IMR-90 (cell line): Measurements from ENCODE around the gene BMP2K. TPM values are rescaled to one million over a fixed set of nuclear protein-coding genes. Genes with fewer than 3 reads are reported as not detected.
"Not testable (repeated sequence)": the region's sequence is repeated elsewhere in the genome, so short reads cannot be mapped to it uniquely, and the experiment has no call there.

ENCODE experiments used
- ATAC-seq: fragments of 200-7000 bp; cut with Tn5 transposase; 2 replicates; pipeline ENCODE4 v1.9.1; 2020; ENCODE audit warnings: low read depth, mild to moderate bottlenecking, moderate library complexity
- BruUV-seq: library from RNA; stranded (reverse); fragments of 400-500 nt; replicated peaks from 2 replicates; lab custom pipeline; 2021; lab: Mats Ljungman, UMichigan
- CTCF ChIA-PET: fragments of 300-600 bp; formaldehyde crosslinking; extraction: SDS; loops from one replicate; lab custom pipeline; 2021; ENCODE audit warnings: antibody characterized with exemption; lab: Yijun Ruan, JAX
- POLR2A ChIA-PET: fragments of 300-600 bp; sonication (Branson Sonifier 250); formaldehyde crosslinking; loops from one replicate; lab custom pipeline; 2022; ENCODE audit warnings: antibody characterized with exemption; ENCODE audit not compliant: unreplicated experiment; lab: Charles Lee
- DNase-seq: peaks from one replicate; pipeline ENCODE4 v3.0.0; 2013
- H2AFZ ChIP-seq: replicated peaks from 2 replicates; pipeline ENCODE3; 2013; ENCODE audit warnings: low read length, mild to moderate bottlenecking; ENCODE audit not compliant: poor library complexity
- H2AK5ac ChIP-seq: 2 replicates; pipeline ENCODE4 v1.6.1; 2013; ENCODE audit warnings: low read depth, low read length, inconsistent platforms
- H2AK9ac ChIP-seq: replicated peaks from 2 replicates; pipeline ENCODE3; 2013; ENCODE audit warnings: mild to moderate bottlenecking, low read depth, low read length, moderate library complexity; ENCODE audit not compliant: poor library complexity
- H2BK120ac ChIP-seq: 2 replicates; pipeline ENCODE4 v1.6.1; 2013; ENCODE audit warnings: low read depth, low read length, inconsistent platforms
- H2BK15ac ChIP-seq: 3 replicates; pipeline ENCODE4 v1.6.1; 2013; ENCODE audit warnings: low read depth, low read length, inconsistent platforms
- H2BK20ac ChIP-seq: 2 replicates; pipeline ENCODE4 v1.6.1; 2013; ENCODE audit warnings: low read depth, mild to moderate bottlenecking, inconsistent platforms, low read length, moderate library complexity
- H2BK5ac ChIP-seq: 2 replicates; pipeline ENCODE4 v1.6.1; 2013; ENCODE audit warnings: mild to moderate bottlenecking, low read depth, low read length, inconsistent platforms; ENCODE audit not compliant: poor library complexity, severe bottlenecking
- H3K14ac ChIP-seq: replicated peaks from 2 replicates; pipeline ENCODE4 v1.6.1; 2013; ENCODE audit warnings: low read depth, low read length, inconsistent platforms
- H3K18ac ChIP-seq: 2 replicates; pipeline ENCODE4 v1.6.1; 2013; ENCODE audit warnings: low read depth, low read length, control low read depth
- H3K23ac ChIP-seq: 2 replicates; pipeline ENCODE4 v1.6.1; 2013; ENCODE audit warnings: low read depth, low read length, inconsistent platforms
- H3K27ac ChIP-seq: 2 replicates; pipeline ENCODE4 v1.5.1; 2013; ENCODE audit warnings: mild to moderate bottlenecking, control low read depth, low read length; ENCODE audit not compliant: insufficient read depth
- H3K27me3 ChIP-seq: 2 replicates; pipeline ENCODE4 v1.6.1; 2013; ENCODE audit warnings: low read length; ENCODE audit not compliant: control insufficient read depth, insufficient read depth
- H3K36me3 ChIP-seq: 2 replicates; pipeline ENCODE4 v1.6.1; 2013; ENCODE audit warnings: low read length, mixed read lengths; ENCODE audit not compliant: control insufficient read depth, insufficient read depth
- H3K4ac ChIP-seq: 2 replicates; pipeline ENCODE4 v1.6.1; 2013; ENCODE audit warnings: low read depth, low read length, inconsistent platforms
- H3K4me1 ChIP-seq: 2 replicates; pipeline ENCODE4 v1.6.1; 2013; ENCODE audit warnings: low read length, mixed read lengths; ENCODE audit not compliant: control insufficient read depth, insufficient read depth
- H3K4me2 ChIP-seq: 2 replicates; pipeline ENCODE4 v1.6.1; 2013; ENCODE audit warnings: low read depth, mild to moderate bottlenecking, control low read depth, low read length, moderate library complexity
- H3K4me3 ChIP-seq: 2 replicates; pipeline ENCODE4 v1.5.1; 2013; ENCODE audit warnings: low read depth, mild to moderate bottlenecking, control low read depth, low read length, moderate library complexity; ENCODE audit not compliant: insufficient read depth
- H3K56ac ChIP-seq: 2 replicates; pipeline ENCODE4 v1.6.1; 2013; ENCODE audit warnings: low read length, inconsistent platforms; ENCODE audit not compliant: insufficient read depth; ENCODE audit errors: extremely low read depth
- H3K79me1 ChIP-seq, 2 experiments: 2 replicates each; pipeline ENCODE4 v1.6.1; 2013; ENCODE audit warnings: low read length in 2 of 2, inconsistent platforms in 1 of 2, low read depth in 1 of 2
- H3K9ac ChIP-seq: 2 replicates; pipeline ENCODE4 v1.6.1; 2013; ENCODE audit warnings: low read depth, low read length, control low read depth
- H3K9me1 ChIP-seq: 2 replicates; pipeline ENCODE4 v1.6.1; 2013; ENCODE audit warnings: low read length, inconsistent platforms; ENCODE audit not compliant: insufficient read depth
- H3K9me3 ChIP-seq: 2 replicates; pipeline ENCODE4 v1.6.1; 2013; ENCODE audit warnings: low read length; ENCODE audit not compliant: control insufficient read depth, insufficient read depth
- H4K20me1 ChIP-seq: 2 replicates; pipeline ENCODE4 v1.6.1; 2013; ENCODE audit warnings: low read length, inconsistent platforms; ENCODE audit not compliant: insufficient read depth
- H4K5ac ChIP-seq: 2 replicates; pipeline ENCODE4 v1.6.1; 2013; ENCODE audit warnings: mild to moderate bottlenecking, low read depth, low read length, control low read depth
- H4K8ac ChIP-seq, 2 experiments: 2 replicates each; pipeline ENCODE4 v1.6.1; 2013; ENCODE audit warnings: low read depth in 2 of 2, low read length in 2 of 2, control low read depth in 1 of 2, inconsistent platforms in 1 of 2
- H4K91ac ChIP-seq: 2 replicates; pipeline ENCODE4 v1.6.1; 2013; ENCODE audit warnings: low read depth, low read length, inconsistent platforms; ENCODE audit not compliant: insufficient read depth
- WGBS, 2 experiments: methylation state at CpG; one replicate each; pipeline versions ENCODE4 v1.1.5 to v1.1.7; 2013; ENCODE audit warnings: missing lambda C conversion rate in 2 of 2; ENCODE audit not compliant: insufficient read length in 1 of 2; ENCODE audit errors: extremely low coverage in 2 of 2; 5-methylcytosine and 5-hydroxymethylcytosine counted together
- dilution Hi-C: fragments of 300-500 bp; cut with HindIII; formaldehyde crosslinking; loops from one replicate; pipeline ENCODE4 v1.14.3; 2018; ENCODE audit warnings: low sequenced_read_pairs; ENCODE audit not compliant: unreplicated experiment
- in situ Hi-C: fragments of 300-500 bp; cut with MboI; formaldehyde crosslinking; loops from 3 replicates; pipeline ENCODE4 v1.14.3; 2019; ENCODE audit warnings: low sequenced_read_pairs, inconsistent platforms, mixed read lengths
- intact Hi-C: fragments of 100-400 bp; cut with micrococcal nuclease; formaldehyde crosslinking; loops from 2 replicates; pipeline ENCODE4 v1.10.0; 2022
- polyA plus RNA-seq, 3 experiments: library from polyadenylated mRNA; depleted of rRNA; stranded (reverse); fragments of >200 nt; gene quantifications; 2 replicates each; pipeline ENCODE4 v1.2.3, GENCODE V29; 2012; ENCODE audit warnings: low replicate concordance in 1 of 3
- total RNA-seq: library from RNA; depleted of rRNA; stranded (reverse); fragments of >200 nt; gene quantifications from 2 replicates; pipeline ENCODE4 v1.2.3, GENCODE V29; 2012

BMP2K gene
- total and polyA plus RNA-seq, 2 of the 4 experiments (the other 2 are of a cell fraction) = 15.8 to 46.1 TPM

DNA sequence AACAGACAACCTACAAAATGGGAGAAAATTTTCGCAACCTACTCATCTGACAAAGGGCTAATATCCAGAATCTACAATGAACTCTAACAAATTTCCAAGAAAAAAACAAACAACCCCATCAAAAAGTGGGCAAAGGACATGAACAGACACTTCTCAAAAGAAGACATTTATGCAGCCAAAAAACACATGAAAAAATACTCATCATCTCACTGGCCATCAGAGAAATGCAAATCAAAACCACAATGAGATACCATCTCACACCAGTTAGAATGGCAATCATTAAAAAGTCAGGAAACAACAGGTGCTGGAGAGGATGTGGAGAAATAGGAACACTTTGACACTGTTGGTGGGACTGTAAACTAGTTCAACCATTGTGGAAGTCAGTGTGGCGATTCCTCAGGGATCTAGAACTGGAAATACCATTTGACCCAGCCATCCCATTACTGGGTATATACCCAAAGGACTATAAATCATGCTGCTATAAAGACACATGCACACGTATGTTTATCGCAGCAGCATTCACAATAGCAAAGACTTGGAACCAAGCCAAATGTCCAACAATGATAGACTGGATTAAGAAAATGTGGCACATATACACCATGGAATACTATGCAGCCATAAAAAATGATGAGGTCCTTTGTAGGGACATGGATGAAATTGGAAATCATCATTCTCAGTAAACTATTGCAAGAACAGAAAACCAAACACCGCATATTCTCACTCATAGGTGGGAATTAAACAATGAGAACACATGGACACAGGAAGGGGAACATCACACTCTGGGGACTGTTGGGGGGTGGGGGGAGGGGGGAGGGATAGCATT, 19.7 kb downstream of the BMP2K start:
- H3K9ac ChIP-seq, H3K56ac ChIP-seq, H3K4me1 ChIP-seq, intact Hi-C loops, H3K36me3 ChIP-seq, H3K14ac ChIP-seq, H3K9me1 ChIP-seq, H4K5ac ChIP-seq, H4K8ac ChIP-seq, H2BK15ac ChIP-seq, H3K18ac ChIP-seq, DNase-seq, H4K91ac ChIP-seq, BruUV-seq, H2AK9ac ChIP-seq, H2AFZ ChIP-seq, H3K9me3 ChIP-seq, in situ Hi-C loops, H3K4me2 ChIP-seq, H2AK5ac ChIP-seq, ATAC-seq, H3K23ac ChIP-seq, H2BK120ac ChIP-seq, dilution Hi-C loops, CTCF ChIA-PET, H3K27me3 ChIP-seq, H3K27ac ChIP-seq, H2BK20ac ChIP-seq, POLR2A ChIA-PET, H2BK5ac ChIP-seq, H3K4me3 ChIP-seq, H3K4ac ChIP-seq: not testable (repeated sequence)
- WGBS, 2 experiments = no CpG with 5 or more reads among the region's 5 CpGs
- Histone ChIP-seq H3K79me1 (peaks cover 22 to 50% of the 10 kb centered on the region in 2 experiments), H4K20me1 (peaks cover 18% of the 10 kb centered on the region; the same call in 1 of the 2 replicates)
